OCI-LY1 (cell line): ENCODE results near the gene NECAP2.
"Not testable (repeated sequence)": the region's sequence is repeated elsewhere in the genome, so short reads cannot be mapped to it uniquely, and the experiment has no call there.

Source experiments
- H2AFZ ChIP-seq: fragments of 200-600 bp; sonication (generic), shearing (Covaris generic); 2 replicates; pipeline ENCODE4 v1.6.0; 2014; ENCODE audit warnings: antibody characterized with exemption, mild to moderate bottlenecking, low read length
- H3F3A ChIP-seq: fragments of 200-600 bp; sonication (generic), shearing (Covaris generic); 2 replicates; pipeline ENCODE4 v1.6.0; 2014; ENCODE audit warnings: mild to moderate bottlenecking, antibody characterized with exemption, low read length, moderate library complexity; ENCODE audit not compliant: insufficient read depth
- H3K27ac ChIP-seq: fragments of 200-600 bp; sonication (generic); 2 replicates; pipeline ENCODE4 v1.5.1; 2014; ENCODE audit warnings: low read length, mixed run types, mild to moderate bottlenecking, low read depth; ENCODE audit not compliant: poor library complexity, severe bottlenecking
- H3K27me3 ChIP-seq: fragments of 200-600 bp; sonication (generic); 2 replicates; pipeline ENCODE4 v1.6.0; 2014; ENCODE audit warnings: antibody characterized with exemption, mild to moderate bottlenecking, low read length, moderate library complexity; ENCODE audit not compliant: insufficient read depth
- H3K36me3 ChIP-seq: fragments of 200-600 bp; sonication (generic); 2 replicates; pipeline ENCODE4 v1.6.1; 2014; ENCODE audit warnings: mild to moderate bottlenecking, antibody characterized with exemption, low read length, moderate library complexity, mixed read lengths; ENCODE audit not compliant: insufficient read depth
- H3K4me1 ChIP-seq: fragments of 200-600 bp; sonication (generic); 2 replicates; pipeline ENCODE4 v1.5.1; 2014; ENCODE audit warnings: mild to moderate bottlenecking, low read length, moderate library complexity; ENCODE audit not compliant: insufficient read depth, severe bottlenecking
- H3K4me2 ChIP-seq: fragments of 200-600 bp; sonication (generic), shearing (Covaris generic); 2 replicates; pipeline ENCODE4 v1.6.1; 2014; ENCODE audit warnings: low read length
- H3K4me3 ChIP-seq: fragments of 200-600 bp; sonication (generic); 2 replicates; pipeline ENCODE4 v1.5.1; 2014; ENCODE audit warnings: low read length, low read depth, mild to moderate bottlenecking, mixed read lengths; ENCODE audit not compliant: poor library complexity, severe bottlenecking
- H3K79me2 ChIP-seq: fragments of 200-600 bp; shearing (Covaris generic); 2 replicates; pipeline ENCODE4 v1.6.1; 2016; ENCODE audit warnings: mixed run types, low read length, mixed read lengths; ENCODE audit not compliant: insufficient read depth
- H3K9ac ChIP-seq: fragments of 200-600 bp; sonication (generic), shearing (Covaris generic); 2 replicates; pipeline ENCODE4 v1.6.1; 2014; ENCODE audit warnings: mild to moderate bottlenecking, low read length, mixed read lengths
- H3K9me2 ChIP-seq: fragments of 200-600 bp; sonication (generic), shearing (Covaris generic); 2 replicates; pipeline ENCODE4 v1.6.1; 2014; ENCODE audit warnings: low read depth, mild to moderate bottlenecking, low read length, mixed read lengths
- H3K9me3 ChIP-seq: fragments of 200-600 bp; shearing (Covaris generic); 2 replicates; pipeline ENCODE4 v1.6.1; 2014; ENCODE audit warnings: low read length, mixed read lengths
- H4K20me1 ChIP-seq: fragments of 200-600 bp; sonication (generic), shearing (Covaris generic); 2 replicates; pipeline ENCODE4 v1.6.0; 2016; ENCODE audit warnings: mild to moderate bottlenecking, low read length; ENCODE audit not compliant: insufficient read depth
- EZH2 ChIP-seq: fragments of 200-600 bp; sonication (generic), shearing (Covaris generic); IDR thresholded peaks from 2 replicates; pipeline ENCODE4 v1.8.0; 2017; ENCODE audit warnings: borderline replicate concordance, mixed run types, mild to moderate bottlenecking, antibody characterized with exemption, low read length, moderate library complexity, mixed read lengths
- TF ChIP-seq, protein P1 (sequence below): fragments of 200-600 bp; sonication (generic), shearing (Covaris generic); IDR thresholded peaks from 2 replicates; pipeline ENCODE4 v1.5.1; 2017; ENCODE audit warnings: mild to moderate bottlenecking, antibody characterized with exemption, low read length, moderate library complexity, mixed read lengths

The NECAP2 gene

GRCh38 chr1:16478091-16478490, 37.6 kb downstream of the NECAP2 start:
- no peak overlapping the region for H3K9ac ChIP-seq
- H3K4me1 ChIP-seq = no peaks in the 10 kb centered on the region
- H3K4me3 ChIP-seq = no peak overlapping the region

GRCh38 chr1:16483146-16483545, 42.6 kb downstream of the NECAP2 start:
- H3K27ac ChIP-seq, H4K20me1 ChIP-seq, H3F3A ChIP-seq, H3K4me3 ChIP-seq, H3K4me2 ChIP-seq, H3K79me2 ChIP-seq, H3K9me2 ChIP-seq, H3K9ac ChIP-seq, H2AFZ ChIP-seq, H3K9me3 ChIP-seq, H3K36me3 ChIP-seq, H3K4me1 ChIP-seq, H3K27me3 ChIP-seq: not testable (repeated sequence)

More at GRCh38 chr1:16478091-16478490, 37.6 kb downstream of the NECAP2 start:
- Histone ChIP-seq H3F3A (no peaks in the 10 kb centered on the region), H3K27me3 (no peaks in the 10 kb centered on the region), H2AFZ (no peak overlapping the region), H3K27ac (no peak overlapping the region), H3K9me2 (no peaks in the 10 kb centered on the region), H3K9me3 (no peaks in the 10 kb centered on the region), H3K4me2 (no peak overlapping the region), H3K36me3 (no peaks in the 10 kb centered on the region), H4K20me1 (no peaks in the 10 kb centered on the region), H3K79me2 (no peaks in the 10 kb centered on the region)
- TF ChIP-seq EZH2 = no peak
- TF ChIP-seq, protein P1, sequence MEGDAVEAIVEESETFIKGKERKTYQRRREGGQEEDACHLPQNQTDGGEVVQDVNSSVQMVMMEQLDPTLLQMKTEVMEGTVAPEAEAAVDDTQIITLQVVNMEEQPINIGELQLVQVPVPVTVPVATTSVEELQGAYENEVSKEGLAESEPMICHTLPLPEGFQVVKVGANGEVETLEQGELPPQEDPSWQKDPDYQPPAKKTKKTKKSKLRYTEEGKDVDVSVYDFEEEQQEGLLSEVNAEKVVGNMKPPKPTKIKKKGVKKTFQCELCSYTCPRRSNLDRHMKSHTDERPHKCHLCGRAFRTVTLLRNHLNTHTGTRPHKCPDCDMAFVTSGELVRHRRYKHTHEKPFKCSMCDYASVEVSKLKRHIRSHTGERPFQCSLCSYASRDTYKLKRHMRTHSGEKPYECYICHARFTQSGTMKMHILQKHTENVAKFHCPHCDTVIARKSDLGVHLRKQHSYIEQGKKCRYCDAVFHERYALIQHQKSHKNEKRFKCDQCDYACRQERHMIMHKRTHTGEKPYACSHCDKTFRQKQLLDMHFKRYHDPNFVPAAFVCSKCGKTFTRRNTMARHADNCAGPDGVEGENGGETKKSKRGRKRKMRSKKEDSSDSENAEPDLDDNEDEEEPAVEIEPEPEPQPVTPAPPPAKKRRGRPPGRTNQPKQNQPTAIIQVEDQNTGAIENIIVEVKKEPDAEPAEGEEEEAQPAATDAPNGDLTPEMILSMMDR = no peak

DNA sequence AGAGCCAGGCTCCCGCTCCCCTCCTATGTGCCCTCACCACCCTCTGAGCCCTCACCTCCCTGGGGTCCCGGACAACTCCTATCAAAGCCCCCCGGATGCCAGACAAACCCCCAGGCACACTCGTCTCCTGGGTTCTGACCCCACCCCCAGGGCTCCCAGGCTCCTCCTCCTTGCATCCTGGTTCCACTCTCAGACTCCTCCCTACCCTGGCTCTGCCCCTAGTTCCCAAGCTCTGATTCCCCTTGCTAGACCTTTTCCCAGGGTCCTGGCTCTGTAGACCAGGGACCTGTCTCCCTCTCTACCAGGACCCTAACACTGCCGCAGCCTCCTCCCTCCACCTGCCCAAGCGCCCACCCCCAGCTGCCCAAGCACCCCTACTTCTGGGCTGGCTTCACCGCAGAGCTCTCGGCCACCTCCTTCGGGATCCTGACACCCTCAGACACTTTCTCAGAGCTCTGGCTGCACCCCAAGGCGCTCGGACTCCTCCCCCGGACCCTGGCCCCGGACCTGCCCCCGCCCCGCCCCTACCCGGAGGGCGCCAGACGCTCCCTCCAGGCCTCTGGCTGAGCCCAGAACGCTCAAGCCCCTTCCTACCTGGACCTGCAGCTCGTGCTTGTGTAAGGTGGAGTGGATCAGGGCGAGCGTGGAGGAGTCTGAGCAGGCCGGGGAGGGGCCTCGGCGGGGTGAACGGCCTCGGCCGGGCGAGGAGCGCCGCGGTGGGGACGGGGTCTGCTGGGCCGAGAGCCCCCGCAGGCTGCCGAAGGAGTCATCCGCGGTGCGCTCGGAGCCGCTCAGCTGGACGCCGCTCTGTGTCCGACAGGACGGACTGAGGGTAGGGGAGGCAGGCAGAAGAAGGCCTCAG, 43.3 kb downstream of the NECAP2 start:
- not testable (repeated sequence) for H3F3A ChIP-seq, H3K4me1 ChIP-seq, H3K79me2 ChIP-seq, H3K9ac ChIP-seq, H3K36me3 ChIP-seq, H2AFZ ChIP-seq, H3K4me2 ChIP-seq, H3K9me2 ChIP-seq, H3K27me3 ChIP-seq, H3K9me3 ChIP-seq, H3K4me3 ChIP-seq, H3K27ac ChIP-seq, H4K20me1 ChIP-seq

DNA sequence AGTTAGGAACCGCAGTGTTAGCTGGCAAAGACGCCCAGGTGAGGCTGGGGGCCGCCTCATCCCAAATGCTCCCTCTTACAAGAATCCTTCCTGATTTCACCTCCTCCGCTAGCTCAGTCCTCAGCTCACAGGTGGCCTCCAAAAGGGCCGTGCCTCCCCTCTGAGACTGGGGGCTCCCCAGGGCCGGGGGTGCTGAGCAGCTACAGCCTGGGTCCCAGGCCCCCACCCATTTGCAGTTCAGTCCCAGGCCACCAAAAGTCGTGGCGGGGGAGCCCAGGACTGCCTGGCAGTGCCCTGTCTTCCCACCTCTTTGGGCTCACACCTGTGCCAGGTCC, 43.9 kb downstream of the NECAP2 start:
- H3K79me2 ChIP-seq = no peaks in the 10 kb centered on the region
- TF ChIP-seq, protein P1 = no peak
- TF ChIP-seq EZH2 = no peak
- no peaks in the 10 kb centered on the region for H3F3A ChIP-seq
- no peaks in the 10 kb centered on the region for H3K9me3 ChIP-seq
- no peak overlapping the region for H3K4me2 ChIP-seq
- H3K4me1 ChIP-seq = no peaks in the 10 kb centered on the region
- H3K4me3 ChIP-seq = no peak overlapping the region
- no peak overlapping the region for H3K9ac ChIP-seq
- no peaks in the 10 kb centered on the region for H3K27me3 ChIP-seq
- no peak overlapping the region for H3K27ac ChIP-seq
- H3K9me2 ChIP-seq = no peaks in the 10 kb centered on the region
- no peak overlapping the region for H2AFZ ChIP-seq
- H4K20me1 ChIP-seq = no peaks in the 10 kb centered on the region
- H3K36me3 ChIP-seq = no peaks in the 10 kb centered on the region
